ENCODE data around the gene FSD2.

Gene FSD2

DNA sequence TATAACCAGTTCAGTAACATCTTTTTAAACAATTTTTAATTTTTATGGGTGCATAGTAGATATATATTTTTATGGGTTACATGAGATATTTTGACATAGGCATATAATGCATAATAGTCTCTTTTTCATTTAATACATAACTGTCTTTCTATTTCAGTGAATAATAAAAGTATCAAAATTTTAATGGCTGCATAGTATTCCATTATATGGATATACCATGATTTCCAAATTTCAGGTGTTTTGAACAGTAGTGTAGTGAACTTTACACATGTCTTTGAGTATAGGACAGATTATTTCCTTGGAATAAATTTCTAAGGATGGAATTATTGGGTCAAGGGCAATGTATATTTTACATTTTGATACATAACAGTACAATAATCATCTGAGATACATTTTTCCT lies 14.3 kb upstream of the FSD2 start:
- TF ChIP-seq, protein P1, sequence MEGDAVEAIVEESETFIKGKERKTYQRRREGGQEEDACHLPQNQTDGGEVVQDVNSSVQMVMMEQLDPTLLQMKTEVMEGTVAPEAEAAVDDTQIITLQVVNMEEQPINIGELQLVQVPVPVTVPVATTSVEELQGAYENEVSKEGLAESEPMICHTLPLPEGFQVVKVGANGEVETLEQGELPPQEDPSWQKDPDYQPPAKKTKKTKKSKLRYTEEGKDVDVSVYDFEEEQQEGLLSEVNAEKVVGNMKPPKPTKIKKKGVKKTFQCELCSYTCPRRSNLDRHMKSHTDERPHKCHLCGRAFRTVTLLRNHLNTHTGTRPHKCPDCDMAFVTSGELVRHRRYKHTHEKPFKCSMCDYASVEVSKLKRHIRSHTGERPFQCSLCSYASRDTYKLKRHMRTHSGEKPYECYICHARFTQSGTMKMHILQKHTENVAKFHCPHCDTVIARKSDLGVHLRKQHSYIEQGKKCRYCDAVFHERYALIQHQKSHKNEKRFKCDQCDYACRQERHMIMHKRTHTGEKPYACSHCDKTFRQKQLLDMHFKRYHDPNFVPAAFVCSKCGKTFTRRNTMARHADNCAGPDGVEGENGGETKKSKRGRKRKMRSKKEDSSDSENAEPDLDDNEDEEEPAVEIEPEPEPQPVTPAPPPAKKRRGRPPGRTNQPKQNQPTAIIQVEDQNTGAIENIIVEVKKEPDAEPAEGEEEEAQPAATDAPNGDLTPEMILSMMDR (conservative IDR thresholded peaks at IDR 0.05; ENCODE audit: low read depth), result no peak
- CTCF ChIA-PET, result no interaction called here
- no peak for DNase-seq (ENCODE audit: low spot score)
- POLR2A ChIA-PET (ENCODE audit: low non-redundant PET), result no interaction called here
- no peak overlapping the region for H3K27ac ChIP-seq

DNA sequence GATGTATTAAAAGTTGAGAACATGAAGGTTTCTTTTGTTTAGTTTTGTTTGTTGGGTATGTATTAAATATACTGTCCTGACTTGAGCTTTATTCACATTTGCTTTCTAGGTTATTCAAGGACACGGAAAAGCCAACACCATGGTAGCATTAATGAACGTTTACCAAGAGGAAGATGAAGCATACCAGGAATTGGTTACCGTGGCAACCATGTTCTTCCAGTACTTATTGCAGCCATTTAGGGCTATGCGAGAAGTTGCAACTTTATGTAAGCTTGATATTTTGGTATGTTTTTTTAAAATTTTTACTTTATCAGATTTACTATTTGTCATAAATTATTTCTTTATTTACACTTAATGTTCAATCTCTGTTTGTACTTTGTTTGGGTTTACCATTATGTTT lies 7.1 kb upstream of the FSD2 start:
- CTCF ChIA-PET, result no interaction called here
- DNase-seq (ENCODE audit: low spot score), result no peak
- no peak overlapping the region for H3K27ac ChIP-seq
- POLR2A ChIA-PET (ENCODE audit: low non-redundant PET), result no interaction called here
- TF ChIP-seq, protein P1 (conservative IDR thresholded peaks at IDR 0.05; ENCODE audit: low read depth), result no peak

DNA sequence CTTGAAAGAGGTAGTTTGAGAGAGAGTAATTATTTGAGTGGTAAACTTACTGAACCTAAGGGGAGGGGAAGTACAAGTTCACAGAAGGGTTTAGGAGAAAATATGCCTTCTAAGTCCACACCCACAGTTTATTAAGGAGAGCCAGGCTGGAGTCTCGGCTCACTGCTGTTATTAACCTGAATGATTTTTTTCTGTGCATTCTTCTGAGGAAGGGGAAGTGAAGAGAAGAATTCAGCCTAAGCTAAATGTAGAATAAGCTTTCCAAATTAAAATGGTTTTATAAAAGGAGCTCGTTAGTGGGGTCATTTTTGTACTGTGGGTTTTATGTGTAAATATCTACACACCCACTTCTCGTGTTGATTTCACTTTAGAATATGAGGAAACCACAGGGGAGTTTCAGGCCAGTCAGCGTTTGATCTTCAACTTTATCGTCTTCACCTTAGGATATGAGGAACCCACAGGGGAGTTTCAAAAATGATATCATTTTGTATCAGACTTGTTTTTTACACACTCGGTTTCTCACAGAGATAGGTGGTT lies 5.1 kb upstream of the FSD2 start:
- no peak for DNase-seq (ENCODE audit: low spot score)
- TF ChIP-seq, protein P1 (conservative IDR thresholded peaks at IDR 0.05; ENCODE audit: low read depth), result no peak
- ChIA-PET POLR2A (ENCODE audit: low non-redundant PET) (interaction anchor here (0.5 kb wide), 1 partner anchor 69 kb away, joined by 3 read pairs; no protein-coding TSS in a partner anchor), CTCF (interaction anchor here (0.6 to 1.4 kb wide), 4 partner anchors 26 to 226 kb away, joined by 3 read pairs; no protein-coding TSS in a partner anchor)
- peak overlapping the region; percentile 98; the same call in 1 of the 2 replicates for H3K27ac ChIP-seq

DNA sequence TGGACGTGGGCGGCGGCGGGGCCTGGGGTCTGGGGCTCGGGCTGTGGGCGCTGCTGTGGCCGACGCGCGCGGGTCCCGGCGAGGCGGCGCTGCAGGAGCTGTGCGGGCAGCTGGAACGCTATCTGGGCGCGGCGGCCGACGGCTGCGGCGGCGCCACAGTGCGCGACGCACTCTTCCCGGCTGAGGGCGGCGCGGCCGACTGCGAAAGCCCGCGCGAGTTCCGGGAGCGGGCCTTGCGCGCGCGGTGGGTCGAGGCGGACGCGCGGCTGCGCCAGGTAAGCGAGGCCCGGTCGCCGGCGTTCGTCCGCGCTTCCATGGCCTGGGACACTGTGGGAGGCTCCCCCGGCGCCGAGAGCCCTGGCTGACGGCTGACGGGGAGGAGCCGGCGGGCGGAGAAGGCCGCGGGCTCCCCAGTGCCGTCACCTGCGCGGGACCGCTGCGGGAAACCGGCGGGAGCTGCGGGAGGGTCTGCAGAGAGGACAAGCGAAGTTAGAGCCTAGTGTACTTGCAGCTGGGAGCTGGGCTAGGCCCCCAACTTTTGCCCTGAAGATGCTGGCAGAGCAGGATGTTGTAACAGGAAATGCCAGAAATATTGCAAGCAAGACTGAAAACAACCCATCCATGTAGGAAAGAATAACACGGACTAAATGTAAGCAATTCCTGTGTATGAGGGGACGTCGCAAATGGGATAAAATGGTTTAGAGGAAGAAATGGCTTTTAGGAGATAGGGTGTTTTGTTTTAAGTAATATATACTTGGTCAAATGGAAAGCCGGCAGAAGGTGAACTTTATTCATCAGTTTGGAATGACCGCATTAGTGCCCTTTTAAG lies 4.4 kb upstream of the FSD2 start:
- no peak for DNase-seq (ENCODE audit: low spot score)
- ChIA-PET POLR2A (ENCODE audit: low non-redundant PET) (interaction anchor here (0.5 to 0.9 kb wide), 2 partner anchors 58 to 68 kb away, joined by 3 read pairs; no protein-coding TSS in a partner anchor), CTCF (interaction anchor here (0.6 to 1.4 kb wide), 6 partner anchors 25 to 271 kb away, joined by 3 to 4 read pairs (median 3); no protein-coding TSS in a partner anchor)
- TF ChIP-seq, protein P1 (conservative IDR thresholded peaks at IDR 0.05; ENCODE audit: low read depth), result 0 out of 2 replicates have a peak, but pooled peaks have one; percentile 6
- H3K27ac ChIP-seq, result peak overlapping the region; percentile 98

DNA sequence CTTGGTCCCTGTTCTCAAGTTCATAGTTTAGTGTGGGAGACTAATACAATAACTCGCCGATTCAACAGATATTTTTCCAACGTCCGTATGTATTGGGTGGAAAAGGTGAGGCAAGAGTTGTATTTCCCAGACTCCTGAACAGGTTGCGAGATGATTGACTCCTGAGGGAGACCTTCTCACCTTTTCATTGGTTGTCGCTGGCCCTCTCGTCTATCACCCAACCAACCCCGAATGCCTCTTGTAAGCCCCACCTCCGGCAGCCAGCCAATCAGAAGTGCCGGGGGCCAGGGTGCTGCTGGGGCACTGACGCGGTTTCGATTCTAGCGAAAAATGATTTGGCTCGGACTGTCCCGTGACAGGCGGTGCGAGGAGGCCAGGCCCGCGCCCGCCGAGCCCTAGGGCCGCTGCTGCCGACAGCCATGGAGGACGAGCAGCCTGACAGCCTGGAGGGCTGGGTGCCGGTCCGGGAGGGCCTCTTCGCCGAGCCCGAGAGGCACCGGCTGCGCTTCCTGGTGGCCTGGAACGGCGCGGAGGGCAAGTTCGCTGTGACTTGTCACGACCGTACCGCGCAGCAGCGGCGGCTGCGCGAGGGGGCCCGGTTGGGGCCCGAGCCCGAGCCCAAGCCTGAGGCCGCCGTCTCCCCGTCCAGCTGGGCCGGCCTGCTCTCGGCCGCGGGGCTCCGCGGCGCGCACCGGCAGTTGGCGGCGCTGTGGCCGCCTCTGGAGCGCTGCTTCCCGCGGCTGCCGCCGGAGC lies 3.6 kb upstream of the FSD2 start, which contains the start of gene WHAMM:
TSS of gene WHAMM (plus strand) at position 321 of the 753 bp plus-strand sequence. CDS start at position 420, 99 bp downstream.
- TF ChIP-seq, protein P1 (conservative IDR thresholded peaks at IDR 0.05; ENCODE audit: low read depth), result peak; percentile 39
- ChIA-PET CTCF (interaction anchor here (0.9 to 1.4 kb wide), 2 partner anchors 56 to 224 kb away, joined by 3 read pairs; no protein-coding TSS in a partner anchor), POLR2A (ENCODE audit: low non-redundant PET) (interaction anchor here (0.9 kb wide), 1 partner anchor 57 kb away, joined by 3 read pairs; no protein-coding TSS in a partner anchor)
- peak; percentile 100 for DNase-seq (ENCODE audit: low spot score)
- H3K27ac ChIP-seq, result peak within 1 kb of the TSS; percentile 98

DNA sequence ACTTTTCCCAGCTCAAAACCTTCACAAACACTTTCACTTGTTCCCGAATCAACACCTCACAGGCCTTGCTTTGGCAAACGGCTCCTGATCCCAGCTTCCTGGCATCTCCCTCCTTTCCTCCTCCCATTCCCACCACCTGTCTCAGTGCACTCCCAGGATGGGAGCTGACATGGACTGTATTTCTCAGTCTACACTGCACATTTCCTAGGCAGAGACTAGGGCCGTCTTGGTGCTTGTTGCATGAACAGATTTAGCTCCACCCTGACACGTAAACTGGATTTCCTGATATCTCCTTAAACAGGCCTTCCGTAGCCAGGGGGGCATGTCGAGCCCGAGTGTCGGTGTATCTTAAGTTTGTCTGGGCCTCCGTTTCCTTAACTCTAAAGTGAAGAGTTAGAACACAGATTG lies 2.8 kb upstream of the FSD2 start:
- ChIA-PET CTCF (no interaction called here), POLR2A (ENCODE audit: low non-redundant PET) (no interaction called here)
- DNase-seq (ENCODE audit: low spot score), result no peak
- TF ChIP-seq, protein P1 (conservative IDR thresholded peaks at IDR 0.05; ENCODE audit: low read depth), result no peak
- H3K27ac ChIP-seq, result peak overlapping the region; percentile 98

All from RWPE1 (cell line).